HL-60 (cell line): Measurements from ENCODE around the gene KIFC3.

Experiments used
- DNase-seq, 2 experiments: peaks; one replicate each; pipeline ENCODE4 v3.0.0-alpha.2; 2010 to 2020; ENCODE audit warnings: low read depth in 1 of 2, low spot score in 1 of 2
- H3K27ac ChIP-seq: fragments of 250-450 bp; sonication (Bioruptor Pico); replicated peaks from 2 replicates; pipeline ENCODE4 v1.5.1; 2020; ENCODE audit warnings: mild to moderate bottlenecking, moderate library complexity
- H3K27me3 ChIP-seq: fragments of 250-450 bp; sonication (Bioruptor Pico); 2 replicates; pipeline ENCODE4 v1.5.1; 2021; ENCODE audit warnings: mild to moderate bottlenecking, moderate library complexity; ENCODE audit not compliant: insufficient read depth, poor library complexity, severe bottlenecking
- H3K4me3 ChIP-seq: replicated peaks from 2 replicates; pipeline ENCODE4 v1.5.1; 2011; ENCODE audit warnings: mild to moderate bottlenecking, control low read depth, low read length; ENCODE audit not compliant: insufficient read depth
- CTCF ChIP-seq: IDR thresholded peaks from one replicate; pipeline ENCODE4 v1.5.1; 2011; ENCODE audit warnings: low read length, control low read depth, inconsistent platforms; ENCODE audit not compliant: insufficient read depth
- GABPA ChIP-seq: IDR thresholded peaks from 2 replicates; pipeline ENCODE4 v1.6.1; 2012; ENCODE audit warnings: low read depth
- POLR2AphosphoS5 ChIP-seq: IDR thresholded peaks from 2 replicates; pipeline ENCODE4 v1.6.1; 2012; ENCODE audit warnings: low read depth
- REST ChIP-seq: IDR thresholded peaks from 2 replicates; pipeline ENCODE4 v1.6.1; 2012; ENCODE audit warnings: low read depth; ENCODE audit not compliant: insufficient replicate concordance
- SPI1 ChIP-seq: IDR thresholded peaks from 2 replicates; pipeline ENCODE4 v1.6.1; 2012; ENCODE audit warnings: low read depth, mild to moderate bottlenecking, borderline replicate concordance

KIFC3 gene

GRCh38 chr16:57821149-57821971 is 19.1 kb upstream of the KIFC3 start:
- Histone ChIP-seq H3K4me3 (no peak overlapping the region), H3K27ac (no peak overlapping the region), H3K27me3 (peaks cover 3% of the 10 kb centered on the region)
- DNase-seq: no peak
- TF ChIP-seq CTCF (no peak), SPI1 (no peak)

DNA sequence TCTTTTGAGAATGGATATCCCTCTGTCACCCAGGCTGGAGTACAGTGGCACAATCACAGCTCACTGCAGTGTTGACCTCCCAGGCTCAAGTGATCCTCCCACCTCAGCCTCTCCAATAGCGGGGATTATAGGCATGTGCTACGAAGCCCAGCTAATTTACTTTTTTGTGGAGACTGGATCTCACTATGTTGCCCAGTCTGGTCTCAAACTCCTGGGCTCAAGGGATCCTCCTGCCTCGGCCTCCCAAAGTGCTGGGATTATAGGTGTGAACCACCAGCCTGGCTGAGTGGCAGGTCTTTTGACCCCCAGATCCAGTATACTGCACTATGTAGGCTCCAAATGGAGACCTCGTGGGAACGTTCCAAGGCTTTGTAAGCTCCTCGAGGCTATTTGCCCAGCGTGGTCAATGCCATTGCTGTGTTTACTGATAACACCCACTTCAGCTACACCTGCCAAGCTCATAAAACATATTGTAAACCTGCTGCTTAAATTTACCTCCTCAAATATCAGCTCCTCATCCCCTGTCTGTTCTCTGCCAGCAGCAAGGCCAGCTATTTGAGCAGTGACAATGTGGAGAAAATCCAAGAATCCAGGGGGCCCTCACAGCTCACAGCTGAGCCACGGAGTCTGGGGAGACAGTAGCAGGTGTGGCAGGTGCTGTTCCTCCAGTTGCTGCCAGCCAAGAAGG is 16.2 kb upstream of the KIFC3 start:
- DNase-seq: no peak
- TF ChIP-seq POLR2AphosphoS5: no peak
- no peak for TF ChIP-seq CTCF
- no peak for TF ChIP-seq REST
- TF ChIP-seq GABPA: no peak
- TF ChIP-seq SPI1: no peak
- peaks cover 3% of the 10 kb centered on the region for H3K27me3 ChIP-seq
- H3K27ac ChIP-seq: no peak overlapping the region
- no peak overlapping the region for H3K4me3 ChIP-seq

DNA sequence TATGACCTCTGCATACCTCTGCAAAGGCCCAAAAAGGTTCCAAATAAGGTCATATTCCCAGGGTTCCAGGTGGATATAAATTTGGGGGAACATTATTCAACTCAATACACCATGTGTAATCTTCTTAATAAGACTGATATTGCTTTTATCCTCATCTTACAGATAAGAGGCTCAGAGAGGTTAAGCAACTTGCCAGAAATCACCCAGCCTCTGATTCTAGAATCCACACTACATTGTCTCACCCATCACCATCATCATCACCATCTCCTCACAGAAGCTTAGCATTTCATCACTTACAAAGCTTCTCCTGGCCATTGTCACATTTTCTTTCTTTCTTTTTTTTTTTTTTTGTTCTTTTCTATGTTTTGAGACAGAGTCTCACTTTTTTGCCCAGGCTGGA is 15.4 kb upstream of the KIFC3 start:
- no peak overlapping the region for H3K4me3 ChIP-seq
- no peak for DNase-seq
- TF ChIP-seq GABPA: no peak
- TF ChIP-seq SPI1: no peak
- TF ChIP-seq REST: no peak
- TF ChIP-seq CTCF: no peak
- TF ChIP-seq POLR2AphosphoS5: no peak
- H3K27me3 ChIP-seq: peaks cover 3% of the 10 kb centered on the region
- no peak overlapping the region for H3K27ac ChIP-seq
